ENCODE measurements around the gene AFDN.

The AFDN gene

GRCh38 chr6:167988154-167988495 lies 161.4 kb downstream of the AFDN start:
- no peak overlapping the region for H3K4me3 ChIP-seq (replicated peaks in 1 of 2; ENCODE audit: low read depth in 2 of 2, low read length in 2 of 2)
- no peak for TF ChIP-seq CTCF (IDR thresholded peaks at IDR 0.05; ENCODE audit: low read depth, low read length)
- DNase-seq (ENCODE audit: low read depth in 2 of 2) = no peak

- no peak for TF ChIP-seq CTCF (IDR thresholded peaks at IDR 0.05; ENCODE audit: low read depth, low read length)
- DNase-seq (ENCODE audit: low read depth in 2 of 2) = no peak
- no peak overlapping the region for H3K4me3 ChIP-seq (replicated peaks in 1 of 2; ENCODE audit: low read depth in 2 of 2, low read length in 2 of 2)
Measured at GRCh38 chr6:167988945-167989841, 162.5 kb downstream of the AFDN start.

- H3K4me3 ChIP-seq (replicated peaks in 1 of 2; ENCODE audit: low read depth in 2 of 2, low read length in 2 of 2) = no peak overlapping the region
- DNase-seq (ENCODE audit: low read depth in 2 of 2) = no peak
- TF ChIP-seq CTCF (IDR thresholded peaks at IDR 0.05; ENCODE audit: low read depth, low read length) = no peak
Measured at GRCh38 chr6:167990016-167990945, 163.6 kb downstream of the AFDN start.

- H3K4me3 ChIP-seq (replicated peaks in 1 of 2; ENCODE audit: low read depth in 2 of 2, low read length in 2 of 2) = no peak overlapping the region
- DNase-seq (ENCODE audit: low read depth in 2 of 2) = peak in 1 of 2 donors; percentile 34
- no peak for TF ChIP-seq CTCF (IDR thresholded peaks at IDR 0.05; ENCODE audit: low read depth, low read length)
Measured at GRCh38 chr6:167993169-167993568, 166.5 kb downstream of the AFDN start.

- no peak overlapping the region for H3K4me3 ChIP-seq (replicated peaks in 1 of 2; ENCODE audit: low read depth in 2 of 2, low read length in 2 of 2)
- DNase-seq (ENCODE audit: low read depth in 2 of 2) = no peak
- no peak for TF ChIP-seq CTCF (IDR thresholded peaks at IDR 0.05; ENCODE audit: low read depth, low read length)
Measured at GRCh38 chr6:167993831-167994230, 167.1 kb downstream of the AFDN start.

GRCh38 chr6:167995302-167995701 lies 168.6 kb downstream of the AFDN start:
- no peak for TF ChIP-seq CTCF (IDR thresholded peaks at IDR 0.05; ENCODE audit: low read depth, low read length)
- DNase-seq (ENCODE audit: low read depth in 2 of 2) = no peak
- H3K4me3 ChIP-seq (replicated peaks in 1 of 2; ENCODE audit: low read depth in 2 of 2, low read length in 2 of 2) = no peak overlapping the region
